Fibroblast of skin of right quadriceps (primary cell): Measurements from ENCODE around the gene ATP2B3.
A peak's percentile ranks its signal among the peaks of the same experiment; 100 is the strongest.
"Not testable (repeated sequence)": the region's sequence is repeated elsewhere in the genome, so short reads cannot be mapped to it uniquely, and the experiment has no call there.

ENCODE experiments used
- DNase-seq: peaks from one replicate; pipeline ENCODE4 v3.0.0-alpha.2; 2013

Gene ATP2B3

DNA sequence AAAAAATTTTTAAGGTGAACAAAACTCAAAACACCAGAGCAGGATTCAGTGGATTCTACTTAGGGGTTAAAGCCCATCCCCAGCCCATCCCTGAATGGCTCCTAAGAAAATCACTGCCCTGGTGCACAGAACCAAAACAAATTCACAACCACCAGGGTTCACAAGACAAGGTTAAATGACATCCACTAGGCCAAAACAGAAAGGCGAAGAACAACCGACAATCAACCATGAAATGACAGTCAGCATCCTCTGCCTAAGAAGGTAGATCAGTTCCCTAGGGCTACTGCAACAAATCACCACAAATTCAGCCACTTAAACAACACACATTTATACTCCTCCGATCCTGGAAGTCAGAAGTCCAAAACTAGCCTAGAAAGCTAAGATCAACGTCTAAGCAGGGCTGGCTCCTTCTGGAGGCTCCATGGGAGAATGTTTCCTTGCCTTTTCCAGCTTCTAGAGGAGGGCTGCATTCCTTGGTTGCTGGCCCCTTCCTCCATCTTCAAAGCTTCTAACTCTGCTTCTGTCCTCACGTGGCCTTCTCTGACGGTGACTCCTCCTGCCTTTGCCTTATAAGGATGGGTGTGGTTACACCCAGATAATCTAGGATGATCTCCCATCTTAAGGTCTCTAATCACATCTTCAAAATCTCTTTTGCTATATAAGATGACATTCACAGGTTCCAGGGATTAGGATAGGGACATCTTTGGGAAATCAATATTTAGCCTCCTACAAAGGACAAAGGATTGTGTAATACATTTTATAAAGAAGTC is 79.7 kb downstream of the ATP2B3 start:
- no peak for DNase-seq

DNA sequence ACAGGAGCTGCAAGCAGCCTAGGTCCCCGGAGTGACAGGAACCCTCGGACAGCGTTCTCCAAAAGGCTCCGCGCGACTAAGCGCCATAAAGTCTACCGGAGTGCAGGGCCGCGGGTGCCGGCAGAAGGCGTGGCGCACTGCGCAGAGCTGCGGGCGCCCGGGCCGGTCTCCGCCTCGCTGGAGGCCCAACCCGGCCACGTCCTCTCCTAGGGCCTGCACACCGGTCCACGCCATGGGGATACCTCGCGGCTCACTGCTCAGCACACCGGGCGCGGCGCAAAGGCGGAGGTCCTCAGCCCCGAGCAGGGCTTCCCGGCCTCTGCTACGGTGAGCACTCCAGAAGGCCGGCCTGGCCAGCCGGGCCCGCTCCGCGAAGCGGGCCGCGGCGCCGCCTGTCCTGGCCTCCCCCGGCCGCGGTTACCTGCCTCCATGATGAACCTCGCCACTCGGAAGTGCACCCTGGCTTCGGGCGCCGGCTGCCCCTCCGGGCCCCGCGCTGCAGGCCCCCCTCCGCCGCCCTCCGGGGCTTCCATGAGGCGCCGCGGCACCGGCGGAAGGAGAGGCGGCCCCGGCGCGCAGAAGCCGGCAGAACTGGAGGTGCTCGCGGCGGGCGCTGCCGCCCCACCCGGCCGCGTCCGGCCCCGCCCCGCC is 81.2 kb downstream of the ATP2B3 start, which contains the start of gene CCNQ:
TSS of gene CCNQ (minus strand) at position 599 of the 651 bp plus-strand sequence. CDS start at position 533, 66 bp downstream.
- peak; percentile 3 for DNase-seq

DNA sequence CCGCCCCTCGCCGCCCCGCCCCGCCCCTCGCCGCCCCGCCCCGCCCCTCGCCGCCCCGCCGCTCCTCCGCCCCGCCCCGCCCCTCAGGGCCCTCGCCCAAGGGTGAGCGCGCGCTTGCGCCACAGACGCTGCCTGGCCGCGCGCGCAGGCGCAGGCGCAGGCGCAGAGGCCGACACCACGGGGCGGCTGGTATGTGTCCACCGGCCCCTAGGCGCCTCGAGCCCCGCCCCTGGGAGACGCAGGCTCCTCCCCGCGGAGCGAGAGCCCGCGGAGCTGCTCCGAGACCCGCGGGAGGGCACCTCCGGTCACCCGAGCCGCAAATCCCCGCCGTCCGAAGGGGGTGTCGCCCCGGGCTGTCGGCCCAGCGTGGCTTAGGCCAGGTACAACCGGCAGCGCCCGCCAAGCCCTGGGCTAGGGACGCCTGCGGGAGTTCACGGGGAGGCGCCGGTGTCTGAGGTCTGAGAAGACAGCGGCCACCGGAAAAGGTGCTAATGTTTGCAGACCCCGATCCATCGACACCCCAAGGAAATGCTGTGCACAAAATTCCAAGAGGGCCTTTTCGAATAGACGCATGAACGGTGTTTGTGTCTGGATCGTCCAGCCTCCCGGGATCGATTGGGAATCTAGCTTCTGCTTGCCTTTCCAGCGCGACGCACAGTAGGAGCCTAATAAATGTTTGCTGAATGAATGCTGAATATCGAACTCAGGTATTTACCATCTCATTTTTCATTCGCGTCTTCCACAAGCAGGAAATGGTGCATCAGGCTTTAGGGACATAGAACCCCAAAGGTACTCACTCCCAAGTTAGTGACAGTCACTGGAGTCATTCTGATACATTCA is 82.0 kb downstream of the ATP2B3 start:
- DNase-seq: peak; percentile 87

DNA sequence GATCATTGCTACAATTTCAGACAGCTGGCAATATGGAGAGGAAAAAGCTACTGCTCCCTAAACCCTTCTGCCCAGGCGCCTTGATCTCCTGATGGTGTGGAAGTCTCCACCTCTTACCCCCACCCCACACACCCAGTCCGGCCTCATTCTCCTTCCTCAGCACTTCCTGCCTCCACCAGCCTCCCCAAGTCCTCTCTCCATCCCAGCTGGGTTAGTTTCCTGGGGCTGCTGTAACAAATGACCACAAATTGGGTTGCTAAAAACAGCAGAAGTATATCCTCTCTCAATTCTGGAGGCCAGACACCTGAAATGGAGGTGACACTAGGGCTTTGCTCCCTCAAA is 82.6 kb downstream of the ATP2B3 start:
- no peak for DNase-seq

DNA sequence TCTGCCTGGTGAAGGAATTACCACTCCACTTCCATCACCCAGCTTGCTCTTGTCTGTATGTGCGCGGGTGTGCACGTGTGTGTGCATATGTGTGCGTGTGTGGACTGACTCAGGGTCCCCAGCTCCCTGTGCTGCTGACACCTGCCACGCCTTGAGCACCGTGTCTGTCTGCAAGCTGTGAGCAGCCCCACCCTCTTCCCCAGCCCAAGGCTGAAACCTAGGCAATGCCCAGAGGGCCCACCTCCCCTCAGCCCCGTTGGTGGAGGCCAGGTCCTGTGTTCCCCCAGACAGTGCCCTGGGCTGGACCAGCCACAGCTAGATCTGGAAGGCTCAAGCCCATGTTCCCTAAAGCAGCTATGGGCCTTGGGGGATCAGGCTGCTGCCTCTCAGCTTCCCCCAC is 83.5 kb downstream of the ATP2B3 start:
- no peak for DNase-seq

DNA sequence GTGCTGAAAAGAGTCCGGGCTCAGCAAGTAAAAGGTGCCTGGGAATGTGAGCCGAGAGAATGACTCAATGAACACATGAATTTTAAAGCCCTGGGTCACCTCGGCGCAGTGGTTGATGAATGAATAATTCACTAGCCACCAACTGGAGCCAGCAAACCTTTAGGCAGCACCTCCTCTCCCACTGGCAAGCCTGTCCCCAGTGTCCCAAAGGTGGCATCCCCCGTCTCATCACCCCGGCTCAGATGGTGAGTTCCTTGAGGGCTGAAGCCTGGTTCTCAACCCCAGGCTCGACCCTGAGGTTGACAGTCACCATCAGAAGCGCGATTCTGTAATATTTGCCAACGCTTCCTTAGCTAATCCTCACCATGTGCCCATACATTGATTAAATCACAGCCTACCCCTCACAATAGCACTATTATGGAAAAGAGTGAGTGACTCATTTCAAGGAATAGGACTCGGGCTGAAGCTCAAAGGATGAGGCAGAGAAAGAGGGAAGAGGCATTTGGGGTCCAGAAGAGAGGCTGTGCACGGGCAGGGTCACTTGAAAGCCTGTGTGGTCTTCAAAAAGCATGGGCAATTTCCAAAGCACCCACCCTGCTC is 84.2 kb downstream of the ATP2B3 start:
- no peak for DNase-seq

DNA sequence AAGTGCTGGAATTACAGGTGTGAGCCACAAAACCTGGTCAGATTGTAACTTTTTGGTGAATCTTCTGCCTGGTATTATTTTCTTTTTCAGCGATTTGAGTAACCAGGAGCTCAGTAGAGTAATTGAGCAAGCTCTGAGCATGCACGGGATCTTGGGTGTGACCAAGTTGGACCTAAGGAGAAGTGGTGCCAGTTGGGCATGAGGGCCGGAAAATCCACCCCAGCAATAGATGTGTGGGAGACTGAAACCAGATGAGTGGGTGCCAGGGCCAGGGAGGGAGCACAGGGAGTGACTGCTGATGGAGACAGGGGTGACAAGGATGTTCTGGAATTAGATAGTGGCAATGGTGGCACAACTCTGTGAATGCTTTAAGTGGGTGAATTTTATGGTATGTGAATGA is 85.2 kb downstream of the ATP2B3 start:
- DNase-seq: no peak

DNA sequence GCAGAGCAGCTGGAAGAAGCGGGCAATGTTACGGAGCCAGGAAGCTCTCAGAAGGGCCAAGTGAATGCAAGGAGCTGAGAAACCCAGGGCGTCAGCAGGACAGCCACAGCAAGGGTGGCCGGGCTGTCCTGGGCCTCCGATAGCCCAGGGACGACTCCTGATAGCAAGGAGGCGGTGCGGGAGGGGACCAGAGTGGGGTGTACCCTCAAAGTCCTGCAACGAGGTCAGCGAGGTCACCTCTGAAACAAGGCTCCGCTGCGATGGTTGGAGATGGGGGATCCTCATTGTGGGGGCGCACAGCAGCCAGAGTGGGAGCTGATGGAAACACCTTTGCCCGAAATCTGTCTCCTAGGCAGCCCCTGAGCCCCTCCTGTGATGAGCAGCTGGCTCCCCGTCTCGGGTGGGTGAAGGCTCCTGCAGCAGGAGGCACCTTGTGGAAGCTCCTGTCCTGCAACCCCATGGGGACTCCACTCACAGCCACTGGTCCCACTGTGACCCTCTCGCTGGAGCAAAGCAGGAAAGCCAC is 85.8 kb downstream of the ATP2B3 start:
- no peak for DNase-seq

DNA sequence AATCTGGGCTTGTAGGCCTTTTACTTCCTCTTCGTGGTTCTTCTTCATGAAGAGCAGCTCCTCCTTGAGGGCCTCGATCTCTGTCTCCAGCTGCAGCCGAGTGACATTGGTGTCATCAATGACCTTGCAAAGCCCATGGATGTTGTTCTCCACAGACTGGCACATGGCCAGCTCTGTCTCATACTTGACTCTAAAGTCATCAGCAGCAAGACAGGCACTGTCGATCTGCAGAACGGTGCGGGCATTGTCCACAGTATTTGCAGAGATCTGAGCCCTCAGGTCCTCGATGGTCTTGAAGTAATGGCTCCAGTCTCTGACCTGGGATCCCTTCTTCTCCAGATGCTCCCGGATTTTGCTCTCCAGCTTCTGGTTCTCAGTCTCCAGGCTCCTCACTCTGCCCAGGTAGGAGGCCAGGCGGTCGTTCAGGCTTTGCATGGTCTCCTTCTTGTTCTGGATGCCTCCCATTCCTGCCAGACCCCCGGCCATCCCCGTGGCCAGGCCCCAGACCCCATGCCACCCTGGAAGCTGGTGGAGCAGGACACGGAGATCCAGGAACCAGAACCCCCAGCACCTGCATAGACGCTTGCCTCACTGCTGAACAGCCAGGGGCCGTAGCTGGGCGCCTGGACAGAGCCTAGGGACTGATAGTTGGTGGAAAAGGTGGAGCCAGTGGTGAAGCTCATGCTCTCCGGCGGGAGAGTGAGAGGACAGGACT is 87.4 kb downstream of the ATP2B3 start:
- DNase-seq: not testable (repeated sequence)

DNA sequence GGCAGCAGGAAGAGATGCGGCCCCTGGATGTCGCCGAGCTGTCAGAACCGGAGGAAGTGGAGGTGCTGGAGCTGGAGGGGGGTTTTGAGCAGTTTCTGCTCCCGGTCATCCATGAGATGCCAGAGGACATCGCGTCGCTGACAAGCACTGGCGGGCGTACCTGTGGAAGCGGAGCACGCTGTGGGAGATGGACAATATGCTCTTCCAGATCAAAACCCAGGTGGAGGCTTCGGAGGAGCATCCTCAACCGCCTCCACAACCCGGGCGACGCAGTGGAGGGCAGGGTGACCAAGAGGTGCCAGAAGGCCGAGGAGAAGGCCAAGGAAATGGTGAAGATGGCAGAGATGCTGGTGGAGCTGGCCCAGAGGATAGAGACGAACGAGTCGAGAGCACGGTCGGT is 89.1 kb downstream of the ATP2B3 start:
- DNase-seq: no peak

DNA sequence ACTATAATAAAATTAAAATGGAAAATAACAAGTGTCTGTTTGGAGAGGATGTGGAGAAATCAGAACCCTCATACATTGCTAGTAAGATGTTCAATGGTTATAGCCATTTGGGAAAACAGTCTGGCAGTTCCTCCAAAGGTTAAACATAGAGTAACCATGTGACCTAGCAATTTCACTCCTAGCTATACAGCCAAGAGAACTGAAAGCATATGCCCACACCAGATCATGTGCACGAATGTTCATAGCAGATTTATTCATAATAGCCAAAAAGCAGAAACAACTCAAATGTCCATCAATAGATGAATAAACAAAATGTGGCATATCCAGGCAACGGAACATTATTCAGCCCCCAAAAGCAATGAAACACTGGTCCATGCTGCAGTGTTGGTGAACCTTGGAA is 90.9 kb downstream of the ATP2B3 start:
- no peak for DNase-seq

DNA sequence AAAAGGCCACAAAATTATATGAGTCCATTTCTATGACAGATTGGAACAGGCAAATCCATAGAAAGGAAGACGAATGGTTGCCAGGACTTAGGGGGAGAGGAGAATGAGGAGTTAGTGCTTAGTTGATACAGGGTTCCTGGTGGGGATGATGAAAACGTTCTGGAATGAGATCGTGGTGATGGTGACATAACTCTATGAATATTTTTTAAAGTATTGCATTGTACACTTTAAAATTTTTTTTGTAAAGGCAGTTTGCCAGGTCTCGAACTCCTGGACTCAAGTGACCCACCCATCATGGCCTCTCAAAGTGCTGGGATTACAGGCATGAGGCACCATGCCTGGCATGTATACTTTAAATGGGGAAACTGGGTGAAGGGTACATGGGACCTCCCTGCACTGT is 91.4 kb downstream of the ATP2B3 start:
- DNase-seq: peak; percentile 16

DNA sequence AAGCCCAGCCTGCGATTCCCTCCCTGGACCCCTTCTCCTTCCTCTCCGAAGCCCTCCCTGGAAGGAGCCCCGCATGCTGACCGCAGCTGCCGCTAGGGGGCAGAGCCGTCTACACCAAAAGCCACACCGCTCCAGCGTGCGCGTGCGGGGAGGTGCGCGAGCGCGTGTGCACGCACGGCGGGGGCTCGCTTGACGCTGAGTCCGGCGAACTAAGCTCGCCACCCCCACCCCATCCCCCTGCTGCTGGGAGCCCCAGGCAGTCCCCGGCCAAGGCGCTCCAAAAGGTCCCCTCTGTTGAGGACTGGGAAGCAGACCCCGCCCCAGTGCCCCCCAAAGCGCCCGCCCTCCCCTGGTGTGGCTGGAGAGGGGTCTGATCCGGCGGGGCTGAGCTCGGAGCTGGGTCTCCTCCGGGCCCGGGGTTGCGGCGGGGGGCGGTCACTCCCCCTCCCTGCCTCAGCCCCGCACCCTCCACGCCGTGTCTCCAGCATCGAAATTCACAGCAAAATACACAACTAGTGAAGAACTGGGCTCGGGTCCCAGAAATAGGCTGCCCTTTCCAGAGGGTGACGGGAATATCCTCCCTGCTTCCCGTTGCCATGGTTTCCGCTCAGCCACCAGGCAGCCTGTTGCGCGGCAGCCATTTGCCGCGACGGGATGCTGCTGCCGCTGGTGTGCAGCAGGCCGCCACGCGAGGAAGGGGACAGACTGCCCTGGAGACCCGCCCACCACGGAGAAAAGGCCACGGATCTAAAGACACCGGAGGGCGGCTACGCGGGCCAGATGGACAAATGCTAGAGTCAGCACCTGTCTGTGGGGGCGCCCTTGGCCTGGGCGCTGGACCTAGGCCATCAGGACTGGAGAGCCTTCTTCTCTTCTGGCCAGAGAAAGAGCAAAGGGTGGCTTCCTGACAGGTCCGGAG is 92.7 kb downstream of the ATP2B3 start:
- peak; percentile 71 for DNase-seq

DNA sequence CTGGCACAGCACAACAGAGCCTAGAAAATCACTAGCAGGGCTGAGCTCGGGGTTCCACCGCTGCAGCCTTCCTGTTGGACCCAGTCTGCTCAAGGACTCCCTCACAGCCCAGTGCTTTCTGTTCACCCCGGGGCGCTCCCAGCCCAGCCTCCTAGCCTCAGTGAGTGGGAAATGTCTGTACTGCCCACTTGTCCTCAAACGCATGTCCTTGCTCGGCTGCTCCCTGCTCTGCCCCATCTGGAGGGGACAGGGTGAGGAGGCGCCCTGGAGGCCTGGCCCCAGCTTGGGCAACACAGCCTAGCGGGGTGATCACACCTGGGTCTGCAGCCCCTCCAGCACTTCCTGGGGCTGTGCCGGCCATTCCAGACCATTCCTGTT is 93.4 kb downstream of the ATP2B3 start:
- no peak for DNase-seq

DNA sequence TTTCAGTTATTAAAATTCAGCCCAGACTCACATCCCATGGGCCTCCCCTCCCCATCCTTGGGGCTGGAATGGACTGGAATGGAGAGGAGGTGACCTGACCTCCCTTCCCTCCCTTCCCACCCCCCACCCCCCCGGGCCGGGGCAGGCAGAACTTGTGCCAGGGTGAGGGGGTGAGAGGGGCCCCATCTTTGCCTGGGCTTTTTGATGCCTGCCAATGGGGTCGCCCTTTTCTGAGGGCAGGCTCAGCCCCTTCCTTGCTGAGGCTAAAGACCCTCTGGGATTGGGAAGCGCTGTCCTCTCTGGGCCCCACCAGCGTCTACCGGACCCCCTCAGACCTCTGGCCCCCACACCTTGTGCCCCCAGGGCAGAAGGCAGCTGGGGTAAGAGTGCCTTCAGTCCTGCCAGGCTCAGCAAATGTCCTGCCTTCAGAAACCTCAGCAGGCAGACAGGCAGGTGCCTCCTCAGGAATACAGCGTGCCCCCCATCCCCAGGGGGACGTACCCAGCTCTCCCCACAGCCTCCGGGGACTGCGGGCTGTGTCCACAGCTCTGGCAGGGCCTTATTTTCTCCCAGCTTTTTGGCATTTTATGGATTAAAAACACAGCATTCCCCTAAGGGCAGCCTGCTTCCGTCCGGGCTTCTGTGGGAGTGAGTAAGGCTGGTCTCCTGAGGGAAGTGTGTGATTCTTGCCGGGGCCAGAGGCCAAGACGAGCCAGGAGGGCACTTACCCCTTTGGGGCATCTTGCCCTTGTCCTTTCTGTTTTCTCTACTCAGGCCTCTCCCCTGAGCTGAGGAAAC is 94.1 kb downstream of the ATP2B3 start:
- DNase-seq: no peak

DNA sequence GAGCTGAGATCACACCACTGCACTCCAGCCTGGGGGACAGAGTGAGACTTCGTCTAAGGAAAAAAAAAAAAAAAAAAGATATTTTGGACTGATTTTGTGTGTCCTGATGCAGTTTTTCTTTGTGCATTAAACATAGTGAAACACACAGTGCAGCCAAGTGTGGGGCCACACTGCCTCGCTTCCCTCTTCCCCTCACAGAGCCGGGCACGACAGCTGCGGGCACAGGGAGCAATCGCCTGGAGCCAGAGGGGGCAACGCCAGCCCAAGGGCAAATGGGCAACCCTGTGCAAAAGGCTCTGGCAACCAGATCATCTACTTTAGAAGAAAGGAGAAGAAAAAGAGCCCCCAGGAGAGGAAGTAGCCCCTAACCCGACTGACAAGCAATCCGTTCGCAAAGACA is 95.0 kb downstream of the ATP2B3 start:
- no peak for DNase-seq

DNA sequence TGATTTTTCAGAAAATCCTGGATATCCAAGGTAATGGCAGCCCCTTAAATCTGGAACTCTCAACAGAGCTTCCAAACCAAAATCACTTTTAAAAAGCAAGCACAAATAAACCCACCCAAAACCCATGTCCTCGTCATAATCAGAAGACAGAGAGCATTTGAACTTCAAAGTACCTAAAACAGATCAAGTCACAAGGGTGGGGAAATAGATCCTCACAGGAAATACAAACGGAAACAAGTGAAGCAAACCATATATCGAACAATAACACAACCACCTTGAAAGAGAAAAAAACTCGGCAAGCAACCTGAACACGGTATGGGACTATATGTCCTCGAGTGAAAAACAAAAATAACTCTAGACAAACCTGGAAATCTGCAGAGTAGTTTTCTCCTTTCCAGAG is 97.4 kb downstream of the ATP2B3 start:
- DNase-seq: no peak

DNA sequence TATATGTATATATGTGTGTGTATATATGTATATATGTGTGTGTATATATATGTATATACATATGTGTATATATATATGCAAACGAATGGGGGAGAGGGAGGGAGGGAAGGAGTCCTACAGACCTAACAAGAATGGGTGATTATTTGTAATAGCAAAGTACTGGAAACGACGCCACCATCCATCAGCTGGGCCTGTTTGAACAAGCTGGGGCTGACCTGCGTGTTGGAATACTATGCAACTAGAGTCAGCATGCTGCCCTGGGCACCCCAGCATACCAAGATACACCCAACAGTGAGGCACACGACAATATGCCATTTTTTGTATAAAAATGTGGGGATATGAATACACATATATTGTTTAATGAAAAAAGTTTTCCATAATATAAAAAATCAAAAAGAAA is 103.1 kb downstream of the ATP2B3 start:
- DNase-seq: no peak

DNA sequence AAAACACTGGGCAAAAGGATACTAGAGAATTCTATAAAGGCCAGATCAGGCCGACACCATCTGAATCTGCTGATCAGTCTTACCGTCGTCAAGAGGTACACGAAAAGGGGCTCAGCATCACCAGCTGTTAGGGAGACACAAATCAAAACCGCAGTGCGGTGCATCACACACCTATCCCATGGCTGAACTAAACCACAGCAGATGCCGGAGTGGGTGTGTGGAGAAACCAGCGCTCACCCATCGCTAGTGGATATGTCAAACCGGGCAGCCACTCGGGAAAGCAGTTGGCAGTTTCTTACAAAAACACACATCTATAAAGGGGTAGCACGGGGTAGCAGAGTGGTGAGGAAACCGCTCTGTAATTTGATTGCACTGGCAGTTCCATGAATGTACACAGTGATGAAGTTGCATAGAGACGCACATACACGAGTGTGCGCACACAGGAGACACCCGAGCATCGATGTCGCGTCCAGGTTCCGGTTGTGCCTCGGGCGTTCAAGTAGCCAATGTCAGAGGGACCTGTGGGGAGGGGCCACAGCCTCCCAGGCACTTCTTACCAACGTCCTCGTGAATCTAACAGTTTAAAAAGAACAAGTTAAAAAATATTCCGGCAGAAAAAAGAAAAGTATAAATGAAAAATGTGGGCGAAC is 104.6 kb downstream of the ATP2B3 start:
- no peak for DNase-seq
